Neural crest cell (in vitro differentiated cells): ENCODE results near the gene TMEFF1. TPM values are rescaled to one million over a fixed set of nuclear protein-coding genes. Genes with fewer than 3 reads are reported as not detected.

Experiments
- DNase-seq: peaks from one replicate; pipeline ENCODE4 v3.0.0; 2021; ENCODE audit warnings: low read depth, mixed read lengths, low spot score
- H3K27ac Mint-ChIP-seq: one replicate; pipeline ENCODE4 v1.8.0; 2021; ENCODE audit warnings: mild to moderate bottlenecking, mixed read lengths; ENCODE audit not compliant: unreplicated experiment
- H3K27me3 Mint-ChIP-seq: 2 replicates; pipeline ENCODE4 v1.8.0; 2021; ENCODE audit warnings: low read depth, mild to moderate bottlenecking, mixed read lengths
- H3K36me3 Mint-ChIP-seq: 2 replicates; pipeline ENCODE4 v1.8.0; 2021; ENCODE audit warnings: low read depth, mild to moderate bottlenecking, mixed read lengths
- H3K4me1 Mint-ChIP-seq: 2 replicates; pipeline ENCODE4 v1.8.0; 2021; ENCODE audit warnings: mixed read lengths
- H3K4me3 Mint-ChIP-seq: one replicate; pipeline ENCODE4 v1.8.0; 2021; ENCODE audit warnings: mild to moderate bottlenecking, mixed read lengths
- H3K9me3 Mint-ChIP-seq: 2 replicates; pipeline ENCODE4 v1.8.0; 2021; ENCODE audit warnings: mixed read lengths
- CTCF ChIP-seq: fragments of 200-600 bp; sonication (generic); conservative IDR thresholded peaks from 2 replicates; pipeline ENCODE4 v1.5.0; 2021; ENCODE audit warnings: antibody characterized with exemption, mild to moderate bottlenecking
- total RNA-seq: library from RNA; stranded (reverse); gene quantifications from 2 replicates; pipeline ENCODE4 v1.2.1, GENCODE V29; 2021

The TMEFF1 gene
- total RNA-seq, 1 donor from 2014 or later = 47.9 TPM

- Mint-ChIP-seq H3K9me3 (peaks cover 6% of the 10 kb centered on the region), H3K4me3 (no peak overlapping the region)
These were observed 6.9 kb downstream of the TMEFF1 start for GRCh38 chr9:100479820-100480219.

GRCh38 chr9:100485196-100485595 lies 12.2 kb downstream of the TMEFF1 start:
- DNase-seq = no peak
- Mint-ChIP-seq H3K9me3 (no peaks in the 10 kb centered on the region), H3K4me3 (no peak overlapping the region), H3K27ac (no peak overlapping the region), H3K36me3 (peaks cover 18% of the 10 kb centered on the region), H3K4me1 (peaks cover 27% of the 10 kb centered on the region), H3K27me3 (no peaks in the 10 kb centered on the region)
- no peak for TF ChIP-seq CTCF

More at GRCh38 chr9:100479820-100480219, 6.9 kb downstream of the TMEFF1 start:
- Mint-ChIP-seq H3K27ac (no peak overlapping the region), H3K36me3 (peaks cover 29% of the 10 kb centered on the region), H3K4me1 (peaks cover 40% of the 10 kb centered on the region), H3K27me3 (no peaks in the 10 kb centered on the region)
- no peak for DNase-seq
- TF ChIP-seq CTCF = no peak

- no peak for DNase-seq
- H3K36me3 Mint-ChIP-seq = peaks cover 9% of the 10 kb centered on the region
- no peaks in the 10 kb centered on the region for H3K9me3 Mint-ChIP-seq
- no peaks in the 10 kb centered on the region for H3K27me3 Mint-ChIP-seq
- TF ChIP-seq CTCF = no peak
- peaks cover 27% of the 10 kb centered on the region for H3K4me1 Mint-ChIP-seq
- H3K27ac Mint-ChIP-seq = no peak overlapping the region
- no peak overlapping the region for H3K4me3 Mint-ChIP-seq
These were observed 13.7 kb downstream of the TMEFF1 start for GRCh38 chr9:100486479-100487176.

GRCh38 chr9:100488177-100488576 lies 15.2 kb downstream of the TMEFF1 start:
- Mint-ChIP-seq H3K27ac (no peak overlapping the region), H3K36me3 (peaks cover 5% of the 10 kb centered on the region), H3K27me3 (no peaks in the 10 kb centered on the region), H3K4me3 (no peak overlapping the region), H3K4me1 (peaks cover 29% of the 10 kb centered on the region), H3K9me3 (no peaks in the 10 kb centered on the region)
- DNase-seq = no peak
- TF ChIP-seq CTCF = no peak

GRCh38 chr9:100489836-100490235 lies 16.9 kb downstream of the TMEFF1 start:
- Mint-ChIP-seq H3K27me3 (no peaks in the 10 kb centered on the region), H3K4me1 (peaks cover 40% of the 10 kb centered on the region), H3K36me3 (peaks cover 5% of the 10 kb centered on the region), H3K9me3 (no peaks in the 10 kb centered on the region), H3K4me3 (no peak overlapping the region), H3K27ac (peak overlapping the region; percentile 74)
- DNase-seq = no peak
- no peak for TF ChIP-seq CTCF
